Dedifferentiated amniotic fluid mesenchymal stem cell (primary cell): ENCODE results near the gene DCTN3.

ENCODE experiments used
- DNase-seq: peaks from one replicate; pipeline ENCODE4 v3.0.0-alpha.2; 2016; ENCODE audit errors: extremely low spot score

The DCTN3 gene

DNA sequence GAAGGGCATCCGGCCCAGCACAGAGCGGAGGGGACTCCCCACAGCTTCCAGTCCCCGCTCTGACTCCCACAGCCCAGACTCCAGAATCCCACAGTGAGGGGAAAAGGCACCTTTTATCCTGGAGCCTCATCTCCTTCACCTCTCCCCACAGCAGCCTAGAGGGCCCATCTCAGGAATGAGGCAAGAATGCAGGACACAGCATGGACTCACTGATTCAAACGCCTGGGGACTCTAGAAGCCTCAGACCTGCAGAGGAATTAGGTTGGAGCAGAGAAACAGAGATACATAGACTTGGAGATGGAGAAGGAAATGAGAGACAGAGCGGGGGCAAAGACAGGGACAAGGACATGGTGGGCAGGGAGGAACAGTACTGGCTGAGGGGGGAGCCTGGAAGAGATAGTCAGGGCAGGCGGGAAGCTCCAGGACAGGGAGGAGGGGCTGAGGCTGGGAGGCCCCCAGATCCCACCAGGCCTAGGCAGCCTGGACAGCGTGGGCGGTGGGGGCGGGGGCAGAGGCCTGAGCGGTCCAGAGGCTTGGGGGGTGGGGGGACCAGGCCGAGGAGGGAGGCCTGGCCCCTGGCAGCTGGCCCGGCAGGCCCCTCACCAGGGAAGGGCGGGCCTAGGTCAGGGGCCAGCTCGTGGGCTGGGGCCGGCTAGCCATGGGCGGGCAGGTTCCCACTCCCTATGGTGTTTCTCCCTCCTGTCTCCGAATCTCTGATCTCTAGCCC lies 46.5 kb downstream of the DCTN3 start:
- no peak for DNase-seq

DNA sequence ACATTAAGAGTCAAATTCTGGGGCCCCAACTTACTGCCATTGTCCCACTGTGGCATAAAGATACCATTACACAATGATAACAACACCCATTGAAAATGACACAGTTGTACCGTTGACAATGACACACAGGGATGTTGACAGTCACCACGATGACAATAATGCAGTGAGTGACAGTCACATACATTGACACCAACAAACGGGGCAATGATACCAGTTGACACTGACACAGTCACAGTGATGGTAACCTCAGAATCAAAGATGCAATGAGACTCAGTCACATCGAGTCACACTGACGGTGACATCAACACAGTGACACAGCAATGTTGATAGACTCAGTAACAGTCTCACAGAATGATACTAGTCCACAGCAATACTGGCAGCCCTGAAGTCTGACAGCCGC lies 47.7 kb downstream of the DCTN3 start:
- DNase-seq: no peak

DNA sequence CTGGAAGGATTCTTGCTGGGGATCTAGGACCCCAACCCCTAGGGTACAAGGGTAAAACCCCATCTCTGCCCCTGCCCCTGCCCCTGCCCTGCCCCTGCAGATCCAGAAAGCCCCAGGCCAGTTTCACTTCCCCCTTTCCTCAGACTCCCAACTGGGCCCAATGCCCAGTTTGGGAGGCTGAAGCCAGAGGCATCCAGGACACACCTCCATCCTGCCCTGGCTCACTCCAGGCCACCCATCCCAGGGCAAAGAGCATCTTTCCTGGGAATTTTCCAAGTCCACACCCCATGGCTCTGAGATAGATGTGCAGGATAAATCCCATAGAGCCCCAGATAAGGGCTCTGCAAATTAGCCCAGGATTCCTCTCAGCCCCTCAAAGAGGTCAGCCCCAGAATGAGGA lies 48.2 kb downstream of the DCTN3 start:
- DNase-seq: no peak

DNA sequence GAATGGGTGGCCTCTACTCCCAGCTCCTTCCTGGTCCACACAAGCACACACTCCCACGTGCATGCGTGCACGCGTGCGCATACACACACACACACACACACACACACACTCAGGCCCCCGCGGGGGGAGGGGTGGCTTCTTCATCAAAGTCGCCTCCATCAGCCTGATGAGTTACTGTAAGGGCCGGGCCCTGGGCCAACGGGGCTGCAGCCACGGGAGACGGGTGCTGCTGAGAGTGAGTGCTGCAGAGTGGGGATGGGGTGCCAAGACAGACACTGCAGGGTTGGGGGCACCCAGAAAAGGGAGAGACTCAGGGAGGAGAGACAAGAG lies 48.8 kb downstream of the DCTN3 start:
- DNase-seq: no peak

DNA sequence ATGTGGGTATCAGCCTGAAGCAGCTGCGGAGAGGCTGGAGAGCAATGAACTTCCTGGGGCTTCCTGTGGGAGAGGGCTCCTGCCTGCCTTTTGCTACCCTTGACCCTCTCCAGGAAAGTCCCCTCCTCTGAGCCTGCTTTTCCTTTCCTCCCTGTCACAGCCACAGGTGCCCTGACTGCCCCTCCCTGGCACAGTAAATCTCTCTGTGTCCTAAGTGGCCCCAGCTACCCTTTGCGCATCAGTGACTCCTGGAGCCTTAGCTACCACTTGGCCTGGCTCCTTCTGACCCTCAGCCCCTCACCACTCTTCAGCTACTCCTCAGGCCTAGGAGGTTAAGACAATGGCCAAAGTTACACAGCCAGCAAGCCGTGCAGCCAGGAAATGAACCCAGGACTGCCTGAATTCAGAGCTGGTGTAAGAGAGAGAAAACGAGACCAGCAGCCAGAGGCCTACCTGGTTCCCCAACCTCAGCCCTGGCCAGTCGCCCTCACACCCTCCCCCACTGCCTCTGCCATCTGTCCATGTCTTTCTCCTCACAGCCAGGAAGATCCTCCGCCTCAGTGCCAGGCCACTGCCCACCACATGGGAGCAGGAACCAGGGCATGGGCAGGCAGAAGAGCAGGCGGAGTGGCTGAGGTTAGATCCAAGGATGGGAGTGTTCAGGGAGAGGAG lies 49.4 kb downstream of the DCTN3 start:
- no peak for DNase-seq

DNA sequence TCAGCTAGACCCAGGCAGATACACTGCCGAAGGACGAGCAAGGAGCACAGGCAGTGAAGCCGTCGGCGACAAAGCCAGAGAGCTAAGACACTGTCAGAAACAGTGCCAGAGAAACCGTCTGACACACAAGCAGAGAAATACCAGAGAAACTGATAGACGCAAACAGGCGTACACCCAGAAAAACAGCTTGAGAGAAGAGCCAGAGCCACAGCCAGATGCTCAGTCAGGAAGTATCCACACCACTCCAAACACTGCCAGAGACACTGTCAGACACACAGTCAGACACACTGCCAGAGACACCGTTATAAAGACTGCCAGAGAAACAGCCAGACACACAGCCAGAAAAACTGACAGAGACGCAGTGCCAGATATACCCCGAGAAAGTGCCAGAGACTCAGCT lies 49.9 kb downstream of the DCTN3 start:
- no peak for DNase-seq

DNA sequence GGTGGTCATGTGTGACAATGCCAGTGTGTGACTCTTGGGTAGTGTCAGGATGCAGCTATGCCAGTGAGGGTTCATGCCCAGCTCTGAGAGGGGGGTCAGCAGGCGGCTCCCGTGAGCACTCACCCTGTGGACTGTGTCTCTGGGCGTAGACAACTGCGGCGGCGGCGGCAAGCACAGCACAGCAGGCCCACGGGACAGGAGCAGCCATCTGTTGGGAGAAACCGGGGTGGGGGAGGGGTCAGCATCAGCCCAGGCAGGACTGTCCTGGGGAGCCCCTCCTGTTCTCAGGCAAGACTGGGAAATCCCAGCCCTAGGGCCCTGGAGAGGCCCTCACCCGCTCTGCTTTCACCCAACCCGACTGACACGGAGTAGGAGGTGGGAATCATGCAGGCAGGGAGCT lies 51.5 kb downstream of the DCTN3 start:
- DNase-seq: no peak

DNA sequence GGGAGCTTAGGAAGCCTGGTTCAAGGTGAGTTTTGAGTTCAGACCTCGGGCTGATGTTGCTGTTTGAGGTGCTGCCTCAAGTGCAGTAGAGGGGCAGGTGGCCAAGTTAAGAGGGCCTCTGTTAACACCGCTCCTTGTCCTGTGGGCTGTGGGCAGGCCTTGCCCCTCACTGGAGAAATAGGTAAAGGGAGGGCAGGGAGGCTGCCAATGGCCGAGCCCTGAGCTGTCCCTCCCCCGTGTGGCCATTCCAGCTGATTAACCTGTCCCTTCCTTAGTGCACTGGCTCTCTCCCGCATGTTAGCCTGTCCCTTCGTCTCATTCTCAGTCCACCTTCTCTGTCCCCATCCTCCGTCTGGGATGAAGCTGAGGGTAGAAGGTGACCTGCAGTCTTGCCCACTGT lies 52.2 kb downstream of the DCTN3 start:
- DNase-seq: no peak

DNA sequence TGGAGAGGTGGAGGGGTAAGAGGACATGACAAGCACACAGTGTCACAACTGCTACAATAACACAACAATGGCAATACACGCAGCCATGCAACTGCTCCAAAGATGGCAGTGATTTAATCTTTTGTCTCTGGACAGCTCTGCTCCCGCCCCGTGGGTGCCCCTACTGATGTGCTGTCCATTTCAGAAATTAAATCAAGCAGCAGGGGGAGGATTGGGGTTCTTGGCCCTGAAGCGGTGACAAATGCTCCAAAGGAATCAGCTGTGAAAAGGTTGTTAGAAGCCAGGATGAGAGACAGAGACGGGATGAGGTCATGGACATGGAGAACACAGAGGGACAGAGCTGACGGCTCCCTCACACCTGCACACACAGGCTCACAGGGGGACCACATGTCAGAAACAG lies 53.3 kb downstream of the DCTN3 start:
- DNase-seq: no peak

DNA sequence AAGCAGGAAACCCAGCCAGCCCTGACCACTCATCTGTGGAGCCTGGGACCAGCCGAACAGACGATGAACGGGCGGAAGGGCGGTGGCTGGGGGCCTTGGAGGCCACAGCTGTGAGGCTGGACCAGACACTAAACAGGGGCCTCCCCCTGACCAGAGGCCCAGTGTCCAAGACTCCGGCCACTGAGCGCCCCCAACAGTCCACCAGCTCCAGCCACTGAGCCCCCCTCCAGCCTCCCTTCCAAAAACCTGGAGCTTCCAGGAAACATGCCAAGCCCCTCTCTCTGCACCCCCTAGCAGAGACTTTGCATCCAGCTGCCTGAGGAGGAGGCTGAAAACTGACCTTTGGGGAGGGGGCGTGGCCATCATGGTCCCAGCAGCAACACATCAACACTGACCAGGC lies 54.0 kb downstream of the DCTN3 start:
- no peak for DNase-seq

DNA sequence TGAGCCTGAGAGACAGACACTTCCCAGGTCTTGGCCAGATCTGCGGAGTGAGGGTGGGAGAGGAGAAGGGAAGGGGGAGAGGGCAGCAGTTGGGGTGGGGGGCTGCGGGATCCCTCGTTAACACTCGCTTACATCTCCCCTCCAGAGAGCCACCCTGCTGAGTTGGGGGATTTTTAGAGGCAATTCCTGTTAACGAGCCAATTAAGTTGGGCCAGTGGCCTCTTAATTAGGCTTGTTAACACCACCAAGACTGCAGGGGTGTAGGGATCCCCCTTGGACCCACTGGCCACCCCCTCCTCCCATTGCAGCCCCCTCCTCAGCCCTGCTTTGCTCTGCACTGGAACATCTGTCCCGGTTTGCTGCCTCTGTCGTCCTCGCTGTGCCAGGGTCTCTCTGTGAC lies 54.4 kb downstream of the DCTN3 start:
- DNase-seq: no peak

DNA sequence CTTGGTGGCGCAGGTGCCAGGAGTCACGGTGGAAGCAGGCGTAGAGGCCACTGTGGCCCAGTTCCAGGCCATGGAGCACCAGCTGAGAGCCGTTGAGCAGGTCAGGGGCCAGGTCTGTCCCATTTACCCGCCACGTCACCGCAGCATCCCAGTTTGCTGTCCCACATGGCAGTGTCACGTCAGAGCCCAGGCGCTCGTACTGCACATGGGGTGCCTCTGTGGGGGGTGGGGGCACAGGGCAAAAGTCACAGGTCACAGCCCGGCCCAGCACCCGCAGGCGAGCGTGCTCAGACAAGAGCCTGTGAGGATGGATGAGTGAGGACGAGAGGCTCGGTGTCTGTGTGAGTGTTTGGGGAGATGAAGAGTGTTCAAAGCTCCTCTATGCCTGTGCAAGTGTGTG lies 55.7 kb downstream of the DCTN3 start:
- no peak for DNase-seq
